ENCODE results near the gene RAB26. TPM values are rescaled to one million over a fixed set of nuclear protein-coding genes. Genes with fewer than 3 reads are reported as not detected.
A peak's percentile ranks its signal among the peaks of the same experiment; 100 is the strongest.

The RAB26 gene
- total and polyA plus RNA-seq, 2 of the 13 experiments (the other 11 are each of a cell fraction or from before 2014, with no cell fraction given), result 0.86 to 3.6 TPM

DNA sequence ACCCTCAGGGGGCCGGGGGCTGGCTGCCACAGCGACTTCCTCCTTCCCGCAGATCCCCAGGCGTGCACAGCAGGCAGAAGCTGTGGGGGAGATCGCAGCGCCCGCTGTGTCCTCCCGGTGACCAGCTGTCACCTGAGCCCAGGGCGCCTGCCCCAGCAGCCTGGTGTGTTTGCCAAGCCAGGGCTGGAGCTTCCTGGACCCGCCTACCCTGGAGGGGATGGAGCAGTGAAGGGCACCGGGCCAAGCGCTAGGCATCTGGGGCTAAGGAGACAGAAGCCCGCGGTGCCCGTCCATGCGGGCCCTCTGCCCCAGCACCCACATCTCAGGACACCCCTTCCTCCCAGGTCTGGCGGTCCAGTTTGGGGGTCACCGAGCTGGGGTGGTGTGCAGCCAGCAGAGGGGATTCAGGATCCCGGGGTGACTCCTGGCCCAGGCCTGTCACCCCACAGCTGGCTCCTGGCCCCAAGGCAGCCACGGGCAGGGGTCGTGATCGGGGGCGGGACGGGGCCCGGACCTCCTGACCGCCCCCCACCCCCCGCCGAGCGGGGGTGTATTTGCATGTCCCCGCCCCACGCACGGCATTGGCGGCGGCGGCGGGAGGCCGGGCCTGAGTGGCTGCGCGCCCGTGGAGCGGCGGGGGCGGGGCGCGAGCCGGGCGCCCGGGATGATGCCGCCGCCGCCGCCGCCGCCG is at the start of gene RAB26 (continued):
- TF ChIP-seq ZBTB43 (CRISPR knock-in tag; conservative IDR thresholded peaks at IDR 0.05), result peak; percentile 57; the same call in 1 of the 2 replicates
- TF ChIP-seq KDM5A (IDR thresholded peaks at IDR 0.05; ENCODE audit: borderline replicate concordance, low read length), result no peak
- TF ChIP-seq GABPA (IDR thresholded peaks at IDR 0.05; ENCODE audit: low read depth, low read length), result no peak
- 0 out of 2 replicates have a peak, but pooled peaks have one; percentile 37 for TF ChIP-seq GABPA (CRISPR knock-in tag; IDR thresholded peaks at IDR 0.05; ENCODE audit: low read depth)
- TF ChIP-seq PAXIP1 (CRISPR knock-in tag; conservative IDR thresholded peaks at IDR 0.05), result peak; percentile 24; the same call in 1 of the 2 replicates
- no peak for TF ChIP-seq HOMEZ (CRISPR knock-in tag; IDR thresholded peaks at IDR 0.05; ENCODE audit: low read depth)
- no peak for TF ChIP-seq ZNF660 (CRISPR knock-in tag; IDR thresholded peaks at IDR 0.05; ENCODE audit: borderline replicate concordance, low read depth)
- TF ChIP-seq HOXA5 (CRISPR knock-in tag; IDR thresholded peaks at IDR 0.05), result no peak
- peak; percentile 23; the same call in 1 of the 2 replicates for TF ChIP-seq KDM3A (CRISPR knock-in tag; IDR thresholded peaks at IDR 0.05; ENCODE audit: low read depth)
- peak in 1 of 2 experiments; percentile 43; a peak in 1 of 4 replicates for TF ChIP-seq NR2F1 (CRISPR knock-in tag; IDR thresholded peaks at IDR 0.05)
- no peak for TF ChIP-seq MIER2 (CRISPR knock-in tag; IDR thresholded peaks at IDR 0.05)
- TF ChIP-seq PBX3 (CRISPR knock-in tag; IDR thresholded peaks at IDR 0.05; ENCODE audit: borderline replicate concordance), result no peak
- peak; percentile 60 for TF ChIP-seq HIVEP1 (CRISPR knock-in tag; IDR thresholded peaks at IDR 0.05)
- 0 out of 2 replicates have a peak, but pooled peaks have one; percentile 46 for TF ChIP-seq NR0B2 (CRISPR knock-in tag; IDR thresholded peaks at IDR 0.05)
